LNCAP (cell line): ENCODE results near the gene ACHE.

Source experiments
- CTCF ChIP-seq: fragments of 450-650 bp; IDR thresholded peaks from 2 replicates; pipeline ENCODE4 v1.5.1; 2017; ENCODE audit warnings: mild to moderate bottlenecking

Gene ACHE

GRCh38 chr7:100914208-100914878 lies 18.7 kb upstream of the ACHE start:
- TF ChIP-seq CTCF, result no peak

- no peak for TF ChIP-seq CTCF
Measured at GRCh38 chr7:100911484-100911883, 15.8 kb upstream of the ACHE start.

- no peak for TF ChIP-seq CTCF
Measured at GRCh38 chr7:100908512-100908911, 12.8 kb upstream of the ACHE start.

- no peak for TF ChIP-seq CTCF
Measured at GRCh38 chr7:100902638-100903037, 7.0 kb upstream of the ACHE start.

GRCh38 chr7:100901921-100902332 lies 6.2 kb upstream of the ACHE start:
- TF ChIP-seq CTCF, result no peak

- no peak for TF ChIP-seq CTCF
Measured at GRCh38 chr7:100900978-100901377, 5.3 kb upstream of the ACHE start.

GRCh38 chr7:100899432-100899831 lies 3.7 kb upstream of the ACHE start:
- TF ChIP-seq CTCF, result no peak
